T47D (cell line): ENCODE data around the gene ANKH.
"Not testable (repeated sequence)": the region's sequence is repeated elsewhere in the genome, so short reads cannot be mapped to it uniquely, and the experiment has no call there.

Source experiments
- DNase-seq, 2 experiments: peaks; one replicate each; pipeline versions ENCODE4 v3.0.0 to v3.0.0-alpha.2; 2011 to 2012; ENCODE audit warnings: low read depth in 1 of 2, low spot score in 1 of 2
- JUND ChIP-seq: IDR thresholded peaks from 2 replicates; pipeline ENCODE4 v1.6.1; 2012; ENCODE audit warnings: low read depth
- in situ Hi-C: cut with HindIII; loops from 2 replicates; pipeline ENCODE4 v1.10.0; 2016; ENCODE audit warnings: low sequenced_read_pairs, low pct_unique_long_range_greater_than_20kb

ANKH gene

GRCh38 chr5:14824499-14824898, 47.1 kb downstream of the ANKH start:
- in situ Hi-C loops: no loop called here
- DNase-seq: no peak
- no peak for TF ChIP-seq JUND

- DNase-seq: no peak
- no peak for TF ChIP-seq JUND
- in situ Hi-C loops: no loop called here
These were observed 50.3 kb downstream of the ANKH start for GRCh38 chr5:14821100-14821845.

- TF ChIP-seq JUND: no peak
- DNase-seq: no peak
These were observed 52.4 kb downstream of the ANKH start for GRCh38 chr5:14818931-14819790.

DNA sequence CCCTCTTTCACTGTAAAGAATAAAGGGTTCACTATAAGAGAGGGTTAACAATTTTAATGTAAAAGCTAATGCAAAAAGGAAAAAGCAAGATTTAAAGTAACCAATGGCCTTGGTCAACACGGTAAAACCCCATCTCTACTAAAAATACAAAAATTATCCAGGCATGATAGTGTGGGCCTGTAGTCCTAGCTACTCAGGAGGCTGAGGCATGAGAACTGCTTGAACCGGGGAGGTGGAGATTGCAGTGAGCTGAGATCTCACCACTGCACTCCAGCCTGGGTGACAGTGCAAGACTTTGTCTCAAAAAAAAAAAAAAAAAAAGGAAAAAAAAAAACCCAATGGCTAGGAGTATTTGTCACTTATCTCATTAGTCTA, 53.8 kb downstream of the ANKH start:
- DNase-seq, in situ Hi-C loops: not testable (repeated sequence)

More at GRCh38 chr5:14818931-14819790, 52.4 kb downstream of the ANKH start:
- in situ Hi-C loops: no loop called here

- DNase-seq: no peak
- no peak for TF ChIP-seq JUND
- in situ Hi-C loops: no loop called here
These were observed 54.4 kb downstream of the ANKH start for GRCh38 chr5:14816999-14817761.

DNA sequence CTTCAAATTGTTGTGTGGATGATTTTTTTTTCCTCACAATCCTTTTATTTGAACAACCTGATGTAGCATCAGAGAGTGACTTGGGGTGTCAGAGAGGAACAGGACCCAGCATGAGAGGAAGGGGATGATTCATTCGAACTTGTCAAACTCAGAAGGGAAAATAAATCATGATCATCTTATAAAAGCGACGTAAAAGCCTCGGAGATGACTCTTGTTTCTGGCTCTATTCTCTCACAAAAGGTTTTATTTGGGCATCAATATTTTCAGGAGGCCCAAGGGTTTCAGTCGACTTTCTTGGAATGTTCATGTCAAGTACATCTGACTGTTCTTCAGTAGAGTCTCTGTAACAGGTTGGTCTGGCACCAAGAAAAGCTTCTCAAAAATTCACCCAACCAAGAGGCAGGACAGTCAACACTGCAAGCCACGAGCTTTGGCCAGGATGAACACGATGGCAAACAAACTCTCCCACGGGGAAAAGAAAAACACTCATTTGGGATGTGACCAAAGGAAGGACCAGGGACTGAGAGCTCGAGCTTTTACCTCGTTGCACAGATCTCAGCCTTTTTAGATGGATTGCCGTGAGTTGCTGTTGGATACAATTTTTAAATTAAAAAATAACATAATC, 55.1 kb downstream of the ANKH start:
- TF ChIP-seq JUND: no peak
- in situ Hi-C loops: no loop called here
- no peak for DNase-seq

DNA sequence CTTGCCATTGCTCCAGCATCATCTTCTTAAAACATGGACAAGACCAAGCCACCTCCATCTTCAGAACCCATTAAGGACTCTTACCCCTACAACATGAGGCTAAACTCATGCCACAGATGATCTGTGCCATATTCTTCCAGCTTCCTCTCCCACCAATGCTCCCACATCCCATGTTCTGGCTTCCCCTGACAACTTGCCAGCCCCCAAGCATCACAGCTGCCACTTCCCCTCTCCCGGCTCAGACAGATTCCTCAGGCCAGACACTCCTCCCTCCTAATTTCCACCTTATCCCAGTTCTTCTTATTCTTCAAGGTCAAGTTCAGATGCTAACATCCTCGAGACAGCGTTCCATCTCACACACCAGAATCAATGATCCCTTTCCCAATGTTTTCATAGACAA, 57.8 kb downstream of the ANKH start:
- DNase-seq: no peak
- in situ Hi-C loops: no loop called here

GRCh38 chr5:14812166-14812565, 59.4 kb downstream of the ANKH start:
- in situ Hi-C loops: no loop called here
- DNase-seq: no peak
- no peak for TF ChIP-seq JUND

More for the DNA sequence above, 57.8 kb downstream of the ANKH start:
- TF ChIP-seq JUND: no peak

GRCh38 chr5:14810928-14811572, 60.5 kb downstream of the ANKH start:
- no peak for DNase-seq
- no peak for TF ChIP-seq JUND
- in situ Hi-C loops: no loop called here

DNA sequence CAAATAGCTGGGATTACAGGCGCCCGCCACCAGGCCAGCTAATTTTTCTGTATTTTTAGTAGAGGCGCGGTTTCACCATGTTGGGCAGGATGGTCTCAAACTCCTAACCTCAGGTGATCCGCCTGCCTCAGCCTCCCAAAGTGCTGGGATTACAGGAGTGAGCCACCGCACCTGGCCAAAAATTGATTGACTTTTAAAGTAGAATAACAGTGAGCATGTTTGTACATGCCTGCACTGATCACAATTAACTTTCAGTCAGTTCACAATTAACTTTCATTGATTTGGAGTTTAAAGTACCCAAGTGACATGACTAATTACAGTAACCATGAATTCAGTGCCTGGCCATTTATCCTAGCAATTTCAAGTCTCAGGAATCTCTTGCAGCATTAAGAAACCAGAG, 61.3 kb downstream of the ANKH start:
- no peak for TF ChIP-seq JUND
- no peak for DNase-seq
- in situ Hi-C loops: no loop called here

DNA sequence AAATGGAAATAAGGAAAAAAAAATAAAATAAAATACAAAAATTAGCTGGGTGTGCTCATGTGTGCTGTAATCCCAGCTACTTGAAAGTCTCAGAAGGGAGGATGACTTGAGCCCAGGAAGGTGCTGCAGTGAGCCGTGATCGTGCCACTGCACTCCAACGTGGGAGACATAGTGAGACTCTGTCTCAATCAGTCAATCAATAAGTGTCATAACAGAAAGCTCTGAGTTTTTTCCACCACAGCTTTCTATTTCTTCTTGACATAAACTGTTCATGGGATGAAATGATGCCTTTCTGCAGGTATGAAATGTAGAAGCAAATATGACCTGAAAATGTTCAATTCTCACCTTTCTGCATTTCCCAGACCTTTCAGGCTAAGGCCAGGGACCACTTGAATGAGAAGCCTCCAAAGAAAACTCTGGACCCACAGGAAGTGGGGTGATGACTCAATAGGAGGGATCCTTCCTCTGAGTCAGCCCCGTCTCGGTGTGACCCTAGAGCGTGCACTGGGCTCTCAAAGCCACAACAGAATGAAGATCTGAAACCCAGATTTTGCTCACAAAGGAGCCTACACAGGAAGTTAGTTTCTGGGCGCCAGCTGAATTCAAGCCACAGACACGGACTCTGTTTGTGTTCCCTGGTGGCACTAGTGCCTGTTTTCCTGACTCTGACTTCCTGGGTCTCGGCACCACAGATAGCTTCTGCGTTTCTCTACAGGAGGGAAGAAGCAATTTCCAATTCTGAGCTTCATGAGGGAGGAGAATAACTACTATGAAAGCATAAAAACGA, 62.0 kb downstream of the ANKH start:
- in situ Hi-C loops: no loop called here
- DNase-seq: no peak
- TF ChIP-seq JUND: no peak
